Coronary artery (tissue), 2 donors: Measurements from ENCODE around the gene PIN1.
"Not testable (repeated sequence)": the region's sequence is repeated elsewhere in the genome, so short reads cannot be mapped to it uniquely, and the experiment has no call there.

ENCODE experiments used
- DNase-seq: peaks from one replicate; pipeline ENCODE4 v3.0.0-alpha.2; 2017; ENCODE audit warnings: low spot score
- H3K27ac ChIP-seq, 2 donors: fragments of 200-600 bp; sonication (generic); one replicate each; pipeline ENCODE4 v1.5.1; 2016 to 2019
- H3K4me3 ChIP-seq: fragments of 200-600 bp; sonication (generic); 2 replicates; pipeline ENCODE4 v1.5.1; 2016; ENCODE audit warnings: mild to moderate bottlenecking, moderate library complexity
- TF ChIP-seq, protein P1 (sequence below): fragments of 200-600 bp; sonication (generic); IDR thresholded peaks from one replicate; pipeline ENCODE4 v1.5.1; 2019; ENCODE audit warnings: antibody characterized with exemption

The PIN1 gene

DNA sequence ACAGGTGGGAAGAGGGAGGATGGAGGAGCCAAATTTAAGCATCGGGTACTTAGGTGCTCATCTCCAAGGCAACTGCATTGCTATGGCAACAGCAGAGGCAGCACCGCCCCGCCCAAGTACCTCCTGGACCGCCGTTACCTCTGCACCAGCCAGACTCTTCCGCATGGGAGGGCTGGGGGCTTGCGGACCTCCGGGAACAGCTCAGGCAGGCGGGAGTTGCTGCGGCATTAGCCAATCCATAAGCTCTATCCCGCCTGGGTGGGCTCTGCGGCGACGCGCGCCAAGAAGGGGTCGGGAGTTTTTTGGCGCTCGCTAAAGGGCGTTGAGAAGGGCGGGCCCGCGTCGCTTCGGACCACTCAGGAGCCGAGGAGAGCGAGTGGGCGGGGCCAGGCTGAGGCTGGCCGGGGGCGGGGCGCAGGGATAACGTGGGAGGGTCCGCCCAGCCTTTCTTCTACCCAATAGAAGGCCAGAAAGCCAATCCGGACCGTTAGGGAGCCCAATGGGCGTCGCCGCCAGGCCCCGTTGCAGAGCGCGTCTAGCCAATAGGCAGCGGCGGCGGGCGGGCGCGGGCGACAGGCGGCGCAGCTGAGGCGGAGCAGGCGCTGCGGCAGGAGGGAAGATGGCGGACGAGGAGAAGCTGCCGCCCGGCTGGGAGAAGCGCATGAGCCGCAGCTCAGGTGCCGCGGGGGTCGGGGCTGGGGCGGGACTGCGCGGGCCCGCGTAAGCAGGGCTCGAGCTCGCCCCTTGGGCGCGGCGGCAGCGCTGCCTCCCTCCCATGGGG lies at the start of gene PIN1:
TSS of gene PIN1 (plus strand) at position 593 of the 781 bp plus-strand sequence. CDS start at position 620, 27 bp downstream.
- TF ChIP-seq, protein P1, sequence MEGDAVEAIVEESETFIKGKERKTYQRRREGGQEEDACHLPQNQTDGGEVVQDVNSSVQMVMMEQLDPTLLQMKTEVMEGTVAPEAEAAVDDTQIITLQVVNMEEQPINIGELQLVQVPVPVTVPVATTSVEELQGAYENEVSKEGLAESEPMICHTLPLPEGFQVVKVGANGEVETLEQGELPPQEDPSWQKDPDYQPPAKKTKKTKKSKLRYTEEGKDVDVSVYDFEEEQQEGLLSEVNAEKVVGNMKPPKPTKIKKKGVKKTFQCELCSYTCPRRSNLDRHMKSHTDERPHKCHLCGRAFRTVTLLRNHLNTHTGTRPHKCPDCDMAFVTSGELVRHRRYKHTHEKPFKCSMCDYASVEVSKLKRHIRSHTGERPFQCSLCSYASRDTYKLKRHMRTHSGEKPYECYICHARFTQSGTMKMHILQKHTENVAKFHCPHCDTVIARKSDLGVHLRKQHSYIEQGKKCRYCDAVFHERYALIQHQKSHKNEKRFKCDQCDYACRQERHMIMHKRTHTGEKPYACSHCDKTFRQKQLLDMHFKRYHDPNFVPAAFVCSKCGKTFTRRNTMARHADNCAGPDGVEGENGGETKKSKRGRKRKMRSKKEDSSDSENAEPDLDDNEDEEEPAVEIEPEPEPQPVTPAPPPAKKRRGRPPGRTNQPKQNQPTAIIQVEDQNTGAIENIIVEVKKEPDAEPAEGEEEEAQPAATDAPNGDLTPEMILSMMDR: peak; percentile 31
- peak; percentile 99 for DNase-seq
- Histone ChIP-seq H3K27ac (peak within 1 kb of the TSS; percentile 58 to 85), H3K4me3 (peak within 1 kb of the TSS; percentile 98)

DNA sequence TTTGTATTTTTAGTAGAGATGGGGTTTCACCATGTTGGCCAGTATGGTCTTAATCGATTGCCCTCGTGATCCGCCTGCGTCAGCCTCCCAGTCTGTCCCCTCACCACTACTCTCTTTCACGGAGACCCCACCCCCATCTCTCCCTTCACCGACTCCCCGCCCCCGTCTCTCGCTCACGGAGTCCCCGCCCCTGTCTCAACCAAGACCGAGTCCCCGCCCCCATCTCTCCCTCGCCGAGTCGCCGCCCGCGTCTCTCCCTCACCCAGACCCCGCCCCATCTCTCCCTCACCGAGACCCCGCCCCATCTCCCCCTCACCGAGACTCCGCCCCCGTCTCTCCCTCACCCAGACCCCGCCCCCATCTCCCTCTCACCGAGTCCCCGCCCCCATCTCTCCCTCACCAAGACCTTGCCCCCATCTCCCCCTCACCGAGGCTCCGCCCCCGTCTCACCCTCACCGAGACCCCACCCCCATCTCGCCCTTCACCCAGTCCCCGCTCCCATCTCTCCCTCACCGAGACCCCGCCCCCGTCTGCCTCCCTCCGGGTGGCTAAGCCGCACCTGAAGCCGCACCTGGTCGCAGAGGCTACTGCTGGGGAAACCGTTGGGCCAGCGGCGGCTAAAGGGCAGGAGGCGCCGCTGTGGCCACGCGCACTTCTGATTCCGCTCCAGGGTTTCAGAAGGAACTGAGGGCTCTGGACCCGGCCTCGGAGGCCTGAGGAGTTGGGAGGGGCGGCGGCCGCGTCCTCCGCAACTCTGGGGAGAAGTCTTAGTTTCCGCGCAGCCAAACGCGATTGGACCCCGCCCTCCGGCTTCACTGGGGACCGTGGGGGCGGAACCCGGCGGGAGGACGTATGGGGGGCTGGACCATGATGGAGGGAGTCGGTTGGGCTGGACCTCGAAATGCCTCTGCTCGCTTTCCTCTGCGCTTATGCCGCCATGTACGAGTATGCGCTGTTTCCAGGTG lies 49.5 kb upstream of the PIN1 start:
- DNase-seq: peak; percentile 97
- peak overlapping the region; percentile 82 for H3K4me3 ChIP-seq
- peak overlapping the region; percentile 96 to 99 for H3K27ac ChIP-seq
- TF ChIP-seq, protein P1: no peak

DNA sequence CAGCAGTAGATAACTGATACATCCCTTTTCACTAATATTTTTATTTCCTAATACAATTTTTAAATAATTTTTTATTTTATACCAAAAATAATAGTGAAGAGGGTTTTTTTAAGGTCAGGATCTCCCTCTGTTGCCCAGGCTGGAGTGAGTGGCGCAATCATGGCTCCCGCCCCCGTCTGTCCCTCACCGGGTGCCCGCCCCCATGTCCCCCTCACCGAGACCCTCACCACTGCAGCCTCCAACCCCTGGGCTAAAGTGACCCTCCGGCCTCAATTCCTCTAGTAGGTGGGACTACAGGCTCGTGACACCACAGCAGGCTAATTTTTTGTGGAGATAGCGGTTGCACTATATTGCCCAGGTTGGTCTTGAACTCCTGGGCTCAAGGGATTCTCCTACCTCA lies 48.8 kb upstream of the PIN1 start:
- peak overlapping the region; percentile 96 to 99 for H3K27ac ChIP-seq
- TF ChIP-seq, protein P1: no peak
- DNase-seq: no peak
- peak overlapping the region; percentile 82 for H3K4me3 ChIP-seq

DNA sequence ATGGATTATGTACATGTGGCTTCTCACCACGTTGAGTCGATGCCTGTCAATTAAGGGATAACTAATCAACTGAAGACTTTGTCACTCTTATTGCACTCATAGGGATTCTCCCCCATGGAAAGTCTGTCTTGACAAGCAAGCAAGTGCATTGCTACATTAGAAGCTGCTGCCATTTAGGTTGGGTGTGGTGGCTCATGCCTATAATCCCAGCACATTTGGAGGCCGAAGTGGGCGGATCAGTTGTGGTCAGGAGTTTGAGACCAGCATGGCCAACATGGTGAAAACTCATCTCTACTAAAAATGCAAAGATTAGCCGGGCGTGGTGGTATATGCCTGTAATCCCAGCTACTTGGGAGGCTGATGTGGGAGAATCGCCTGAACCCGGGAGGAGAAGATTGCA lies 48.3 kb upstream of the PIN1 start:
- peak overlapping the region; percentile 82 for H3K4me3 ChIP-seq
- DNase-seq: no peak

DNA sequence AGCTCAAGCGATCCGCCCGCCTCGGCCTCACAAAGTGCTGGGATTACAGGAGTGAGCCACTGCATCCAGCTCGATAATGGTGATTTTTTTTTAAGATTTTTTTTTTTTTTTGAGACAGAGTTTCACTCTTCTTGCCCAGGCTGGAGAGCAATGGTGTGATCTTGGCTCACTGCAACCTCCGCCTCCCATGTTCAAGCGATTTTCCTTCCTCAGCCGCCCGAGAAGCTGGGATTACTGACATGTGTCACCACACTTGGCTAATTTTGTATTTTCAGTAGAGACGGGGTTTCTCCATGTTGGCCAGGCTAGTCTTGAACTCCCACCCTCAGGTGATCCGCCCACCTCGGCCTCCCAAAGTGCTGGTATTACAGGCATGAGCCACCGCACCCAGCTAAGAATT lies 46.5 kb upstream of the PIN1 start:
- H3K27ac ChIP-seq, DNase-seq, H3K4me3 ChIP-seq: not testable (repeated sequence)

More for the DNA sequence above, 48.3 kb upstream of the PIN1 start:
- peak overlapping the region; percentile 96 to 99 for H3K27ac ChIP-seq
- TF ChIP-seq, protein P1: no peak

DNA sequence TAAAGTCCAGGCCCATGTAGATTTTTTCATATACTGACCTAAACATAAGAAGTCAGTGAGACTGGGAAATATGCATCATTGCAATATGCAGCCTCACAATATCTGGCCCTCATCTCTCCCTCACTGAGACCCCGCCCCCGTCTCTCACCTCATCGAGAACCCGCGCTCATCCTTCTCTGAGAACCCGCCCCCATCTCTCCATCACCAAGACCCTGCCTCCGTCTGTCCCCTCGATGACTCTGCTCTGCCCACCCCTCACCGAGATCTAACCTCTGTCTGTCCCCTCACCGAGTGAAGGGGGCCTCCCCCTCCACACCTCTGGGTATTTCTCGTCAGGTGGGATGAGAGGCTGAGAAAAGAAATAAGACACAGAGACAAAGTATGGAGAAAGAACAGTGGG lies 46.1 kb upstream of the PIN1 start:
- DNase-seq: no peak
- Histone ChIP-seq H3K27ac (peak overlapping the region; percentile 46 to 97), H3K4me3 (no peak overlapping the region)
- TF ChIP-seq, protein P1: no peak

DNA sequence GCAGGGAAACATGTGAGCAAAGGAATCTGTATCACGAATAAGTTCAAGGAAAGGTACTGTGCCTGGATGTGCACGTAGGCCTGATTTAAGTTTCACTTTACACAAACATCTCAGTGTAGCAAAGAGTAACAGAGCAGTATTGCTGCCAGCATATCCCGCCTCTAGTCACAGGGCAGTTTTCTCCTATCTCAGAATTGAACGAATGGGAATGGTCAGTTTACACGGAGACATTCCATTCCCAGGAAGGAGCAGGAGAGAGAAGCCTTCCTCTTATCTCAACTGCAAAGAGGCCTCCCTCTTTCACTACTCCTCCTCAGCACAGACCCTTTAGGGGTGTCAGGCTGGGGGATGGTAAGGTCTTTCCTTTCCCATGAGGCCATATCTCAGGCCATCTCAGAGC lies 45.5 kb upstream of the PIN1 start:
- H3K27ac ChIP-seq: peak overlapping the region; percentile 46 to 97
- not testable (repeated sequence) for DNase-seq

DNA sequence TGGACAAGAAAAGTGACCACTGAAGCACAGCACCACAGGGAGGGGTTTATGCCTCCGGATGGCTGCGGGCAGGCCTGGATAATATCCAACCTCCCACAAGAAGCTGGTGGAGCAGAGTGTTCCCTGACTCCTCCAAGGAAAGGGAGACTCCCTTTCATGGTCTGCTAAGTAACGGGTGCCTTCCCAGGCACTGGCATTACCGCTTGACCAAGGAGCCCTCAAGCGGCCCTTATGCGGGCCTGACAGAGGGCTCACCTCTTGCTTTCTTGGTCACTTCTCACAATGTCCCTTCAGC lies 44.1 kb upstream of the PIN1 start:
- peak overlapping the region; percentile 80 to 97 for H3K27ac ChIP-seq
- not testable (repeated sequence) for DNase-seq
- H3K4me3 ChIP-seq: peak overlapping the region; percentile 89

More for the DNA sequence above, 45.5 kb upstream of the PIN1 start:
- H3K4me3 ChIP-seq: peak overlapping the region; percentile 6
